ENCODE results near the gene ITGAD.

ITGAD gene

GRCh38 chr16:31458844-31459686 lies 65.9 kb downstream of the ITGAD start, which contains the start of gene ARMC5:
ARMC5 (plus strand) TSS chr16:31459501; CDS start chr16:31459525, 24 bp downstream.
- no peaks in the 10 kb centered on the region for H3K9me3 ChIP-seq (ENCODE audit: control insufficient read depth, low read length)
- H3K4me3 ChIP-seq (ENCODE audit: low read length): peak within 1 kb of the TSS; percentile 81
- no peaks in the 10 kb centered on the region for H3K27me3 ChIP-seq (ENCODE audit: control insufficient read depth, insufficient read depth, low read length)
- H3K36me3 ChIP-seq (ENCODE audit: control insufficient read depth, insufficient read depth, low read length): no peaks in the 10 kb centered on the region
- peaks cover 24% of the 10 kb centered on the region for H3K4me1 ChIP-seq (ENCODE audit: control insufficient read depth, insufficient read depth, low read length)
- H3K9ac ChIP-seq (ENCODE audit: low read length): peak within 1 kb of the TSS; percentile 89

GRCh38 chr16:31459687-31460581 lies 66.8 kb downstream of the ITGAD start:
- Histone ChIP-seq H3K27me3 (ENCODE audit: control insufficient read depth, insufficient read depth, low read length) (no peaks in the 10 kb centered on the region), H3K4me1 (ENCODE audit: control insufficient read depth, insufficient read depth, low read length) (peaks cover 24% of the 10 kb centered on the region), H3K9ac (ENCODE audit: low read length) (peak overlapping the region; percentile 89), H3K9me3 (ENCODE audit: control insufficient read depth, low read length) (no peaks in the 10 kb centered on the region), H3K4me3 (ENCODE audit: low read length) (peak overlapping the region; percentile 81), H3K36me3 (ENCODE audit: control insufficient read depth, insufficient read depth, low read length) (no peaks in the 10 kb centered on the region)

- H3K9ac ChIP-seq (ENCODE audit: low read length): peak overlapping the region; percentile 35
- H3K4me3 ChIP-seq (ENCODE audit: low read length): peak overlapping the region; percentile 28
- H3K4me1 ChIP-seq (ENCODE audit: control insufficient read depth, insufficient read depth, low read length): peaks cover 24% of the 10 kb centered on the region
- H3K9me3 ChIP-seq (ENCODE audit: control insufficient read depth, low read length): no peaks in the 10 kb centered on the region
- H3K27me3 ChIP-seq (ENCODE audit: control insufficient read depth, insufficient read depth, low read length): no peaks in the 10 kb centered on the region
- H3K36me3 ChIP-seq (ENCODE audit: control insufficient read depth, insufficient read depth, low read length): no peaks in the 10 kb centered on the region
These were observed 67.5 kb downstream of the ITGAD start for GRCh38 chr16:31460582-31461002.

GRCh38 chr16:31461201-31461920 lies 68.2 kb downstream of the ITGAD start:
- H3K36me3 ChIP-seq (ENCODE audit: control insufficient read depth, insufficient read depth, low read length): no peaks in the 10 kb centered on the region
- no peak overlapping the region for H3K9ac ChIP-seq (ENCODE audit: low read length)
- no peak overlapping the region for H3K4me3 ChIP-seq (ENCODE audit: low read length)
- H3K27me3 ChIP-seq (ENCODE audit: control insufficient read depth, insufficient read depth, low read length): no peaks in the 10 kb centered on the region
- H3K9me3 ChIP-seq (ENCODE audit: control insufficient read depth, low read length): no peaks in the 10 kb centered on the region
- peaks cover 24% of the 10 kb centered on the region for H3K4me1 ChIP-seq (ENCODE audit: control insufficient read depth, insufficient read depth, low read length)

- H3K4me3 ChIP-seq (ENCODE audit: low read length): no peak overlapping the region
- H3K4me1 ChIP-seq (ENCODE audit: control insufficient read depth, insufficient read depth, low read length): peaks cover 16% of the 10 kb centered on the region
These were observed 69.0 kb downstream of the ITGAD start for GRCh38 chr16:31461921-31462804.

GRCh38 chr16:31464348-31464769 lies 71.2 kb downstream of the ITGAD start:
- Histone ChIP-seq H3K36me3 (ENCODE audit: control insufficient read depth, insufficient read depth, low read length) (no peaks in the 10 kb centered on the region), H3K4me1 (ENCODE audit: control insufficient read depth, insufficient read depth, low read length) (peaks cover 7% of the 10 kb centered on the region), H3K9me3 (ENCODE audit: control insufficient read depth, low read length) (no peaks in the 10 kb centered on the region), H3K9ac (ENCODE audit: low read length) (no peak overlapping the region), H3K27me3 (ENCODE audit: control insufficient read depth, insufficient read depth, low read length) (no peaks in the 10 kb centered on the region), H3K4me3 (ENCODE audit: low read length) (no peak overlapping the region)

More at GRCh38 chr16:31461921-31462804, 69.0 kb downstream of the ITGAD start:
- Histone ChIP-seq H3K27me3 (ENCODE audit: control insufficient read depth, insufficient read depth, low read length) (no peaks in the 10 kb centered on the region), H3K9me3 (ENCODE audit: control insufficient read depth, low read length) (no peaks in the 10 kb centered on the region), H3K9ac (ENCODE audit: low read length) (no peak overlapping the region), H3K36me3 (ENCODE audit: control insufficient read depth, insufficient read depth, low read length) (no peaks in the 10 kb centered on the region)

GRCh38 chr16:31464781-31465260 lies 71.7 kb downstream of the ITGAD start:
- Histone ChIP-seq H3K36me3 (ENCODE audit: control insufficient read depth, insufficient read depth, low read length) (no peaks in the 10 kb centered on the region), H3K4me3 (ENCODE audit: low read length) (no peak overlapping the region), H3K27me3 (ENCODE audit: control insufficient read depth, insufficient read depth, low read length) (no peaks in the 10 kb centered on the region), H3K4me1 (ENCODE audit: control insufficient read depth, insufficient read depth, low read length) (peaks cover 7% of the 10 kb centered on the region), H3K9ac (ENCODE audit: low read length) (no peak overlapping the region), H3K9me3 (ENCODE audit: control insufficient read depth, low read length) (no peaks in the 10 kb centered on the region)

- no peaks in the 10 kb centered on the region for H3K36me3 ChIP-seq (ENCODE audit: control insufficient read depth, insufficient read depth, low read length)
- no peaks in the 10 kb centered on the region for H3K27me3 ChIP-seq (ENCODE audit: control insufficient read depth, insufficient read depth, low read length)
- H3K9ac ChIP-seq (ENCODE audit: low read length): no peak overlapping the region
- H3K9me3 ChIP-seq (ENCODE audit: control insufficient read depth, low read length): no peaks in the 10 kb centered on the region
- no peak overlapping the region for H3K4me3 ChIP-seq (ENCODE audit: low read length)
- H3K4me1 ChIP-seq (ENCODE audit: control insufficient read depth, insufficient read depth, low read length): no peaks in the 10 kb centered on the region
These were observed 72.7 kb downstream of the ITGAD start for GRCh38 chr16:31465788-31466370.

- Histone ChIP-seq H3K27me3 (ENCODE audit: control insufficient read depth, insufficient read depth, low read length) (no peaks in the 10 kb centered on the region), H3K4me1 (ENCODE audit: control insufficient read depth, insufficient read depth, low read length) (peaks cover 4% of the 10 kb centered on the region), H3K9me3 (ENCODE audit: control insufficient read depth, low read length) (no peaks in the 10 kb centered on the region), H3K36me3 (ENCODE audit: control insufficient read depth, insufficient read depth, low read length) (no peaks in the 10 kb centered on the region), H3K9ac (ENCODE audit: low read length) (no peak overlapping the region), H3K4me3 (ENCODE audit: low read length) (no peak overlapping the region)
These were observed 73.3 kb downstream of the ITGAD start for GRCh38 chr16:31466381-31466841.

GRCh38 chr16:31467151-31467773 lies 74.1 kb downstream of the ITGAD start:
- Histone ChIP-seq H3K27me3 (ENCODE audit: control insufficient read depth, insufficient read depth, low read length) (no peaks in the 10 kb centered on the region), H3K9ac (ENCODE audit: low read length) (no peak overlapping the region), H3K9me3 (ENCODE audit: control insufficient read depth, low read length) (no peaks in the 10 kb centered on the region), H3K36me3 (ENCODE audit: control insufficient read depth, insufficient read depth, low read length) (no peaks in the 10 kb centered on the region), H3K4me1 (ENCODE audit: control insufficient read depth, insufficient read depth, low read length) (peaks cover 8% of the 10 kb centered on the region), H3K4me3 (ENCODE audit: low read length) (no peak overlapping the region)
